Caco-2 (cell line): ENCODE measurements around the gene XPOT. TPM values are rescaled to one million over a fixed set of nuclear protein-coding genes. Genes with fewer than 3 reads are reported as not detected.

ENCODE experiments used
- BruUV-seq: library from RNA; stranded (reverse); fragments of 400-500 nt; replicated peaks from 2 replicates; lab custom pipeline; 2021; lab: Mats Ljungman, UMichigan
- CTCF ChIA-PET: fragments of 300-600 bp; sonication (Branson Sonifier 250); formaldehyde crosslinking; loops from one replicate; lab custom pipeline; 2022; ENCODE audit warnings: antibody characterized with exemption; lab: Charles Lee
- POLR2A ChIA-PET: fragments of 300-600 bp; sonication (Branson Sonifier 250); formaldehyde crosslinking; loops from one replicate; lab custom pipeline; 2022; ENCODE audit warnings: antibody characterized with exemption; lab: Charles Lee
- DNase-seq, 2 experiments: peaks; one replicate each; pipeline versions ENCODE4 v3.0.0 to v3.0.0-alpha.2; 2020 to 2022
- H3K27me3 ChIP-seq: replicated peaks from 2 replicates; pipeline ENCODE4 v1.6.0; 2011; ENCODE audit warnings: low read length; ENCODE audit not compliant: control insufficient read depth, insufficient read depth
- H3K36me3 ChIP-seq: 2 replicates; pipeline ENCODE4 v1.5.1; 2011; ENCODE audit warnings: low read length; ENCODE audit not compliant: control insufficient read depth, insufficient read depth
- H3K4me1 ChIP-seq: fragments of 250-450 bp; sonication (Bioruptor Pico); 2 replicates; pipeline ENCODE4 v1.5.1; 2020; ENCODE audit warnings: mild to moderate bottlenecking
- H3K4me3 ChIP-seq: 2 replicates; pipeline ENCODE4 v1.5.1; 2011; ENCODE audit warnings: low read depth, mild to moderate bottlenecking, control low read depth, low read length
- H3K9me3 ChIP-seq: fragments of 250-450 bp; sonication (Bioruptor Pico); 2 replicates; pipeline ENCODE4 v1.5.1; 2020; ENCODE audit warnings: mild to moderate bottlenecking, moderate library complexity
- H3K27ac Mint-ChIP-seq: one replicate; pipeline ENCODE4 v1.8.0; 2022; ENCODE audit warnings: mixed read lengths; ENCODE audit not compliant: unreplicated experiment
- H3K27me3 Mint-ChIP-seq: one replicate; pipeline ENCODE4 v1.8.0; 2022; ENCODE audit warnings: mixed read lengths; ENCODE audit not compliant: insufficient read depth, unreplicated experiment
- H3K36me3 Mint-ChIP-seq: one replicate; pipeline ENCODE4 v1.8.0; 2022; ENCODE audit warnings: mild to moderate bottlenecking, mixed read lengths; ENCODE audit not compliant: insufficient read depth, unreplicated experiment
- H3K4me1 Mint-ChIP-seq: one replicate; pipeline ENCODE4 v1.8.0; 2022; ENCODE audit warnings: low read depth, mixed read lengths; ENCODE audit not compliant: unreplicated experiment
- H3K4me3 Mint-ChIP-seq: one replicate; pipeline ENCODE4 v1.8.0; 2022; ENCODE audit warnings: mild to moderate bottlenecking, moderate library complexity, mixed read lengths; ENCODE audit not compliant: unreplicated experiment
- H3K9me3 Mint-ChIP-seq: one replicate; pipeline ENCODE4 v1.8.0; 2022; ENCODE audit warnings: mixed read lengths; ENCODE audit not compliant: unreplicated experiment
- CTCF ChIP-seq, 2 experiments: fragments of 200-600 bp in 1 of 2; IDR thresholded peaks; 1 replicate in 1 of 2; 2 replicates in 1 of 2; pipeline versions ENCODE4 v1.5.1 to v1.8.0; 2011 to 2022; ENCODE audit warnings: antibody characterized with exemption in 1 of 2, control low read depth in 1 of 2, inconsistent platforms in 1 of 2, low read depth in 1 of 2, low read length in 1 of 2, mild to moderate bottlenecking in 1 of 2, moderate library complexity in 1 of 2; ENCODE audit not compliant: insufficient read depth in 1 of 2, severe bottlenecking in 1 of 2, unreplicated experiment in 1 of 2
- intact Hi-C: fragments of 100-400 bp; cut with micrococcal nuclease; formaldehyde crosslinking; loops from one replicate; pipeline ENCODE4 v1.10.0; 2022; ENCODE audit not compliant: unreplicated experiment
- total RNA-seq: library from RNA; stranded (reverse); gene quantifications from 2 replicates; pipeline ENCODE4 v1.2.3, GENCODE V29; 2022

Gene XPOT
- total RNA-seq, 1 experiment from 2014 or later: 174 TPM

GRCh38 chr12:64407342-64408223 lies 3.4 kb downstream of the XPOT start:
- Mint-ChIP-seq H3K27me3 (no peaks in the 10 kb centered on the region), H3K27ac (no peak overlapping the region), H3K36me3 (peaks cover 83% of the 10 kb centered on the region), H3K9me3 (no peaks in the 10 kb centered on the region), H3K4me3 (no peak overlapping the region), H3K4me1 (peaks cover 7% of the 10 kb centered on the region)
- Histone ChIP-seq H3K27me3 (no peaks in the 10 kb centered on the region), H3K9me3 (no peaks in the 10 kb centered on the region), H3K36me3 (peaks cover 2% of the 10 kb centered on the region; the same call in 1 of the 2 replicates), H3K4me3 (no peak overlapping the region), H3K4me1 (no peaks in the 10 kb centered on the region)
- intact Hi-C loops: loop anchor here (5.0 kb wide), 1 partner anchor 45 kb away; the partner anchor contains the start of gene TBK1
- TF ChIP-seq CTCF (IDR thresholded peaks at IDR 0.05; ENCODE audit: insufficient read depth in 1 of 2, low read depth in 1 of 2, low read length in 1 of 2, severe bottlenecking in 1 of 2, unreplicated experiment in 1 of 2): no peak
- ChIA-PET CTCF (no interaction called here), POLR2A (no interaction called here)
- no peak for DNase-seq
- no TSS peak for BruUV-seq

GRCh38 chr12:64411427-64411826 lies 7.2 kb downstream of the XPOT start:
- H3K9me3 ChIP-seq: no peaks in the 10 kb centered on the region
- Mint-ChIP-seq H3K4me3 (no peak overlapping the region), H3K27ac (no peak overlapping the region), H3K27me3 (no peaks in the 10 kb centered on the region), H3K9me3 (no peaks in the 10 kb centered on the region), H3K36me3 (peaks cover 81% of the 10 kb centered on the region), H3K4me1 (peaks cover 7% of the 10 kb centered on the region)
- no peak for TF ChIP-seq CTCF (IDR thresholded peaks at IDR 0.05; ENCODE audit: insufficient read depth in 1 of 2, low read depth in 1 of 2, low read length in 1 of 2, severe bottlenecking in 1 of 2, unreplicated experiment in 1 of 2)
- no peaks in the 10 kb centered on the region for H3K27me3 ChIP-seq
- POLR2A ChIA-PET: no interaction called here
- no peak overlapping the region for H3K4me3 ChIP-seq
- DNase-seq: no peak
- H3K4me1 ChIP-seq: no peaks in the 10 kb centered on the region
- intact Hi-C loops: no loop called here
- CTCF ChIA-PET: no interaction called here
- BruUV-seq: no TSS peak
- peaks cover 5% of the 10 kb centered on the region for H3K36me3 ChIP-seq

GRCh38 chr12:64412459-64412858 lies 8.3 kb downstream of the XPOT start:
- DNase-seq: no peak
- TF ChIP-seq CTCF (IDR thresholded peaks at IDR 0.05; ENCODE audit: insufficient read depth in 1 of 2, low read depth in 1 of 2, low read length in 1 of 2, severe bottlenecking in 1 of 2, unreplicated experiment in 1 of 2): no peak
- CTCF ChIA-PET: no interaction called here
- H3K36me3 ChIP-seq: peaks cover 5% of the 10 kb centered on the region
- no peaks in the 10 kb centered on the region for H3K9me3 ChIP-seq
- Mint-ChIP-seq H3K9me3 (no peaks in the 10 kb centered on the region), H3K4me1 (peaks cover 3% of the 10 kb centered on the region), H3K36me3 (peaks cover 83% of the 10 kb centered on the region), H3K4me3 (no peak overlapping the region), H3K27ac (no peak overlapping the region), H3K27me3 (no peaks in the 10 kb centered on the region)
- POLR2A ChIA-PET: no interaction called here
- BruUV-seq: no TSS peak
- no peaks in the 10 kb centered on the region for H3K27me3 ChIP-seq
- no peaks in the 10 kb centered on the region for H3K4me1 ChIP-seq
- intact Hi-C loops: no loop called here
- no peak overlapping the region for H3K4me3 ChIP-seq
